Astrocyte (in vitro differentiated cells and primary cell): ENCODE measurements around the gene GALNT17. TPM values are rescaled to one million over a fixed set of nuclear protein-coding genes. Genes with fewer than 3 reads are reported as not detected.
A peak's percentile ranks its signal among the peaks of the same experiment; 100 is the strongest.

ENCODE experiments used
- DNase-seq: peaks from one replicate; pipeline ENCODE4 v3.0.0-alpha.2; 2010; ENCODE audit warnings: low read depth
- FAIRE-seq: peaks from 2 replicates; lab custom pipeline; 2011; peaks lifted over from hg19 to GRCh38; lab: Jason Lieb, UNC
- H2AFZ ChIP-seq: 2 replicates; pipeline ENCODE4 v1.6.0; 2012; ENCODE audit warnings: low read depth, low read length, inconsistent platforms
- H3K27ac ChIP-seq: 2 replicates; pipeline ENCODE4 v1.5.1; 2011; ENCODE audit warnings: low read depth, low read length, inconsistent platforms
- H3K27me3 ChIP-seq: 2 replicates; pipeline ENCODE4 v1.6.0; 2011; ENCODE audit warnings: low read length, inconsistent platforms; ENCODE audit not compliant: insufficient read depth
- H3K36me3 ChIP-seq: 2 replicates; pipeline ENCODE4 v1.5.1; 2011; ENCODE audit warnings: low read length, inconsistent platforms; ENCODE audit not compliant: insufficient read depth
- H3K4me1 ChIP-seq: 2 replicates; pipeline ENCODE4 v1.5.1; 2011; ENCODE audit warnings: low read length, inconsistent platforms; ENCODE audit not compliant: insufficient read depth
- H3K4me2 ChIP-seq: 2 replicates; pipeline ENCODE4 v1.6.0; 2012; ENCODE audit warnings: low read length, inconsistent platforms
- H3K4me3 ChIP-seq: 2 replicates; pipeline ENCODE4 v1.5.1; 2011; ENCODE audit warnings: low read depth, mild to moderate bottlenecking, low read length, inconsistent platforms; ENCODE audit not compliant: insufficient read depth
- H3K79me2 ChIP-seq: 2 replicates; pipeline ENCODE4 v1.6.0; 2012; ENCODE audit warnings: mild to moderate bottlenecking, low read length, inconsistent platforms; ENCODE audit not compliant: insufficient read depth
- H3K9ac ChIP-seq: 2 replicates; pipeline ENCODE4 v1.6.0; 2012; ENCODE audit warnings: mild to moderate bottlenecking, low read length, inconsistent platforms
- H3K9me3 ChIP-seq: 2 replicates; pipeline ENCODE4 v1.5.1; 2012; ENCODE audit warnings: low read depth, mild to moderate bottlenecking, low read length, inconsistent platforms; ENCODE audit not compliant: insufficient read depth
- H4K20me1 ChIP-seq: 2 replicates; pipeline ENCODE4 v1.6.0; 2012; ENCODE audit warnings: low read length, inconsistent platforms; ENCODE audit not compliant: insufficient read depth
- H3K27ac Mint-ChIP-seq: one replicate; pipeline ENCODE4 v1.8.0; 2021; ENCODE audit warnings: mild to moderate bottlenecking, mixed read lengths; ENCODE audit not compliant: unreplicated experiment
- H3K27me3 Mint-ChIP-seq: one replicate; pipeline ENCODE4 v1.8.0; 2021; ENCODE audit warnings: low read depth, mixed read lengths; ENCODE audit not compliant: unreplicated experiment
- H3K36me3 Mint-ChIP-seq: one replicate; pipeline ENCODE4 v1.8.0; 2021; ENCODE audit warnings: low read depth, mixed read lengths; ENCODE audit not compliant: unreplicated experiment
- H3K4me1 Mint-ChIP-seq: one replicate; pipeline ENCODE4 v1.8.0; 2021; ENCODE audit warnings: low read depth, mixed read lengths; ENCODE audit not compliant: unreplicated experiment
- H3K4me3 Mint-ChIP-seq: one replicate; pipeline ENCODE4 v1.8.0; 2021; ENCODE audit warnings: mild to moderate bottlenecking, moderate library complexity, mixed read lengths; ENCODE audit not compliant: unreplicated experiment
- H3K9me3 Mint-ChIP-seq: one replicate; pipeline ENCODE4 v1.8.0; 2021; ENCODE audit warnings: mild to moderate bottlenecking, mixed read lengths; ENCODE audit not compliant: unreplicated experiment
- CTCF ChIP-seq: IDR thresholded peaks from 2 replicates; pipeline ENCODE4 v1.5.1; 2011; ENCODE audit warnings: low read depth, mild to moderate bottlenecking, inconsistent platforms, low read length, moderate library complexity; ENCODE audit not compliant: insufficient read depth
- EZH2 ChIP-seq: IDR thresholded peaks from 2 replicates; pipeline ENCODE4 v1.6.1; 2012; ENCODE audit warnings: mild to moderate bottlenecking, low read length, inconsistent platforms; ENCODE audit not compliant: insufficient read depth
- total RNA-seq: library from RNA; stranded (reverse); gene quantifications from 2 replicates; pipeline ENCODE4 v1.2.1, GENCODE V29; 2021

The GALNT17 gene
- total RNA-seq, 1 donor from 2014 or later: 7.8 TPM

DNA sequence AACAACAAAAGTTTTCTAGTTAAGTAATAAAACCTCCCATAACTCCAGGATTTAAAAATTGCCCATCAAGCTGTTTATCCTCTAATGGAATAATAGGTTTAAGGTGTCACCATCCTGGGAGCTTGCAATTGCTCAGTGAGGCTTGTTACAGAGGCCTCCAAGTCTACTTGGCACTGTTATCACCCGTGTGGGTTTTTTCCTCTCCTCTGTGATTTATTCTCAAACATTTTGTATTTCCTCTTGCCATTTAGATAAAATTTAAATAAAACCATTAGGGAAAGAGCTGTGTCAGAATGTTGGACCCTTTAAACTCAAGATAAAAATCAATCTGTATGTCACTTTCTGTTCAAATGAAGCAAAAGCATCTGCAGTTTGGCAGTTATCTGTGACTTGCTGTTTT lies 202.6 kb downstream of the GALNT17 start:
- H3K27ac ChIP-seq: no peak overlapping the region
- Mint-ChIP-seq H3K9me3 (no peaks in the 10 kb centered on the region), H3K27ac (no peak overlapping the region), H3K36me3 (no peaks in the 10 kb centered on the region), H3K27me3 (no peaks in the 10 kb centered on the region), H3K4me1 (peaks cover 4% of the 10 kb centered on the region), H3K4me3 (no peak overlapping the region)
- no peak overlapping the region for H2AFZ ChIP-seq
- no peak overlapping the region for H3K9ac ChIP-seq
- H3K36me3 ChIP-seq: no peaks in the 10 kb centered on the region
- H3K79me2 ChIP-seq: no peaks in the 10 kb centered on the region
- TF ChIP-seq CTCF (no peak), EZH2 (no peak)
- no peaks in the 10 kb centered on the region for H3K9me3 ChIP-seq
- H3K27me3 ChIP-seq: no peaks in the 10 kb centered on the region
- no peak overlapping the region for H3K4me3 ChIP-seq
- no peak for DNase-seq
- no peaks in the 10 kb centered on the region for H4K20me1 ChIP-seq
- H3K4me2 ChIP-seq: no peak overlapping the region
- H3K4me1 ChIP-seq: no peaks in the 10 kb centered on the region
- no peak for FAIRE-seq

DNA sequence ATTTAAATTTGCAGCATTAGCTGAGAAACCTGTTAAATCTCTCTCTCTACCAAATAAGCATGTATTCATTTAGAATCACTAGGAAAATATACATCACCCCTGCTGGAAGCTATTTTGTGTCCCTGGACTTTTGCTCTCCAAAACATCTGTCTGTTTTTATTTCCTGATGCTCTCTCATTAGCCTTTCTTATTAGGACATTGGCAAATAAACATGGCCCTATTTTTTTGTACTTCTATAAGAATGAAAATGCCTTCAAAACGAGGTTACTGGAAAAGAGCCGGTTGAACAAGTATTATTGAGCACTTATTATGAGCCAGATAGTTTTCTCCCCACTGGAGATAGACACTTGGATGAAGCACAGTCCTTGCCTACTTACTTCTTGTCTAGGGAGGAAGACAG lies 206.9 kb downstream of the GALNT17 start:
- H2AFZ ChIP-seq: no peak overlapping the region
- Mint-ChIP-seq H3K9me3 (peaks cover 4% of the 10 kb centered on the region), H3K27me3 (no peaks in the 10 kb centered on the region), H3K4me3 (no peak overlapping the region), H3K27ac (no peak overlapping the region), H3K4me1 (peaks cover 10% of the 10 kb centered on the region), H3K36me3 (peaks cover 3% of the 10 kb centered on the region)
- H3K27me3 ChIP-seq: no peaks in the 10 kb centered on the region
- no peak for DNase-seq
- no peak for FAIRE-seq
- H3K36me3 ChIP-seq: no peaks in the 10 kb centered on the region
- H3K4me3 ChIP-seq: no peak overlapping the region
- TF ChIP-seq CTCF: no peak
- TF ChIP-seq EZH2: no peak
- H4K20me1 ChIP-seq: no peaks in the 10 kb centered on the region
- H3K4me1 ChIP-seq: no peaks in the 10 kb centered on the region
- H3K79me2 ChIP-seq: no peaks in the 10 kb centered on the region
- H3K9ac ChIP-seq: no peak overlapping the region
- H3K9me3 ChIP-seq: no peaks in the 10 kb centered on the region
- no peak overlapping the region for H3K27ac ChIP-seq
- no peak overlapping the region for H3K4me2 ChIP-seq

DNA sequence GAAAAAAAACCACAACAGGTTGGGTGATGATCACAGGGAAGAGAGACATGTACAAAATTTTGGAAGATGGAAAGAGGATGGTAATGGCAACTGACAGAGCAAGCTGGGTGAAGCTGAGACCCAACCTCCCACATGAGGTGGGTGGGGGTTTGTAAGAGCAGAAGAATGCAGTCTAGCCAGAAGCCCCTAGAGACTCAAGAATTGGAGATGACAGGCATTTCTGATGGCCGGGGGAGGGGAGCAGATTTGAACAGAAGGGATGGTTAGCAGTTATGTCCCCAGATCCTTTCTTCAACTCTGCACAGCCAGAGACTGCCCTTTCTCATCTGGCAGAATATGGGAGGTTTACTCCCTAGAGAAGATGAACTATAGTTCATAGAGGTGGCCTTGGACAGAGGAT lies 208.0 kb downstream of the GALNT17 start:
- no peak overlapping the region for H3K4me2 ChIP-seq
- H3K36me3 Mint-ChIP-seq: peaks cover 5% of the 10 kb centered on the region
- H3K79me2 ChIP-seq: no peaks in the 10 kb centered on the region
- H3K4me3 Mint-ChIP-seq: peak overlapping the region; percentile 34
- H3K27me3 ChIP-seq: no peaks in the 10 kb centered on the region
- H3K4me3 ChIP-seq: no peak overlapping the region
- no peak overlapping the region for H2AFZ ChIP-seq
- no peak overlapping the region for H3K27ac ChIP-seq
- H3K36me3 ChIP-seq: no peaks in the 10 kb centered on the region
- no peak overlapping the region for H3K9ac ChIP-seq
- no peaks in the 10 kb centered on the region for H3K9me3 ChIP-seq
- FAIRE-seq (no peak), DNase-seq (no peak)
- peaks cover 7% of the 10 kb centered on the region for H3K9me3 Mint-ChIP-seq
- H4K20me1 ChIP-seq: no peaks in the 10 kb centered on the region
- no peak for TF ChIP-seq EZH2
- TF ChIP-seq CTCF: no peak
- H3K27ac Mint-ChIP-seq: peak overlapping the region; percentile 0
- H3K4me1 Mint-ChIP-seq: peaks cover 10% of the 10 kb centered on the region
- H3K27me3 Mint-ChIP-seq: no peaks in the 10 kb centered on the region
- no peaks in the 10 kb centered on the region for H3K4me1 ChIP-seq
